SHP77 treated with DMSO at 0.1 percent for 48 hours (cell line): ENCODE results near the gene TSPAN4.

Source experiments
- DNase-seq: peaks from one replicate; lab custom pipeline; 2025; lab: John Stamatoyannopoulos, UW

TSPAN4 gene

DNA sequence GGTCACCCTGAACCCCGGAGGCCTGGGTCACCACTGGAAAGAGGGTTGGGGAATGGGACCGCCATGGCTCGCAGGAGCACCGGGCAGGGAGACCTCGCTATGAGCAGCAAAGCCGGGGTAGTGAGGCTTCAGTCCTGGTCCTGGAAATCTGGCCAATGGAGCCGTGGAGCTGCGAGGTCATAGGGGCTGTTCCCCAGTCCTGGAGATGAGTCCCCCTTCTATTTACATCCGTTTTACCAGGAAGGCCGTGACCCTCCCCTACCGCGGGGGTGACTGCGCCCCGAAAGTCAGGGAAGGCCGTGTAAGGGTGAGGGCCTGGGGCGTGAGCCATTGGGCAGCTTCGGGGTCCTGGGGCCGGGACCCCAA, 38.1 kb upstream of the TSPAN4 start:
- DNase-seq = no peak

DNA sequence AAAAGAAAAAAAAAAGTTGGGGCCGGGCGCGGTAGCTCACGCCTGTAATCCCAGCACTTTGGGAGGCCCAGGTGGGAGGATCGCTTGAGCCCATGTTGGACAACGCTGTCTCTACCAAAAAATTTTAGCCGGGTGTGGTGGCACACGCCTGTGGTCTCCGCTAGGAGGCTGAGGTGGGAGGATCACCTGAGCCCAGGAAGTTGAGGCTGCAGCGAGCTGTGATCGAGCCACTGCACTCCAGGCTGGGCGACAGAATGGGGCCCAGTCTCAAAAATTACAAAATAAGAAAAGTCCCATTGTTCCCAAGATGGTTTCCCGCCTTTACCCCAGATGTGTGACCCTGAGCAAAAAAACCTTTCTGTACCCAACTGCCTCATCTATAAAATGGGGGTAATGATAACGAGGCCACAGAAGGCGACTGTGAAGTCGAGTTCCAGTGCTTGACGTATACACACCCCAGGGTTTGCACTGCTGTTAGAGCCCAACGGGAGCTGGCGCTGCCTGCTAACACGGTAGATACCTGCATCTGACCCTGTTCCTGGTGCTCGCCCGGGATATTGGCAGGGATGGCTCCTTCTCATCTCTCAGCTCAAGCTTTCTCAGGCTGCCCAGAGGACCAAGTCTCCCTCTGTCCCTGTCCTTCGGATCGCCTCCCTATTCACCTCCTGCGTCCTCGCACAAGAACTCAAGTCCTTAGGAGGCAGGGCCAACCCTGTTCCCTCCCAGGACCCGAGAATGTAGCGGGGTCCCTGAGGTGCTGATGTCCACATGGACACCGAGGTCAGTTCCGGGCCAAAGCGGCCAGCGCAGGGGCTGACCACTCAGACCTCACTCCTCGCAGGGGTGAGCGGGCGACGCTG, 34.0 kb upstream of the TSPAN4 start:
- DNase-seq = no peak

DNA sequence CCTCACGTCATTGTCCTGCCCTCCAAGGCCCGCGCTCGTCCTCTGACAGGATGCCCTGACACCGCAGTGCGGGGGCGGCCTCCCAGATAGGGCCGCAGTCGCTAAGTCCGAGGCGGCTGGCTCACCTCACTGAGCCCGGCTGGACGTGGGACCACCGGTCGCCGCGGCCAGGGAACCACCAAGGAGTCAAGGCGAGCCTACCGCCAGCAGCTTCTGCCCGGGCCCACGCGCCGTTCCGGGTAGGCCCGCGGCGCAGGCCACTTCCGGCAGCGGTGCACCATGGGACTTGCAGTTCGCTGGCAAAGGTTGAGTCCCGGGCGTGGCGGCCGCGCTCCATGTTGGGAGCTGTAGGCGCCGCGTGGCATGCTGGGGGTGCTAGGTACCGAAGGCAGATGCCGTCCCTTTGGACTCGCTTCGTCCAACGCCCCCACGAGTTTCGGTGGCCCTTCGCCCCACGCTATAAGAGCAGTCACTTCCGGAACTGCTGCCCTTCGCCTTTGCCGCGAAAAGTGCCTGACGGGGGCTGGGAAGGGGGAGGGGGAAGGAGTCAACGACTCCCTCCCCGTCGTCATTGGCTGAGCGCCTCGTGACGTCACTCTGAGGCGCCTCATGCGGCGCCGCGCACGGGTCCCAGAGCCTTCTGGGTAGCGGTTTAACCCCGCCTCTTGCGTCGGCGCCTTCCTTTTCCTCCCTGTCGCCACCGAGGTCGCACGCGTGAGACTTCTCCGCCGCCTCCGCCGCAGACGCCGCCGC, 33.2 kb upstream of the TSPAN4 start, which contains the start of gene RPLP2:
TSS of gene RPLP2 (plus strand) at position 681 of the 753 bp plus-strand sequence. CDS start 268 bp downstream, outside the sequence.
- peak; percentile 66 for DNase-seq

DNA sequence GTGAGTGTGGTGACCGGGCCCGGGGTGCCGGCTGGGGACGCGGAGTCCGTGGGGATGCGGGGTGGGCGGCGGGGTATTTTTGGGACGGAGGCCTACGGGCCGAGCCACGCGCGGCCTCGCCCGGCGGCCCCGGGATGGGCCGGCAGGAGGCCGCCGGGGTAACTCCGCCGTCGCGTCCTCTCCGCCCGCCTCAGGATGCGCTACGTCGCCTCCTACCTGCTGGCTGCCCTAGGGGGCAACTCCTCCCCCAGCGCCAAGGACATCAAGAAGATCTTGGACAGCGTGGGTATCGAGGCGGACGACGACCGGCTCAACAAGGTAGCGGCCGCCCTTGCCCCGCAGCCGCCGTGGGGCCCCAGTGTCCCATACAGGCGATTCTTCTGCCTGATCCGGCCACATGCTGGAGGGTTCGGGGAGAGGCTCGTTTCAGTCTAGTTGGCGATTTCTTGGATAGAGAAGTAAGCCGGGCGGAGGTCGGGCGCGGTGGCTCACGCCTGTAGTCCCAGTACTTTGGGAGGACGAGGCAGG, 32.5 kb upstream of the TSPAN4 start:
- no peak for DNase-seq

DNA sequence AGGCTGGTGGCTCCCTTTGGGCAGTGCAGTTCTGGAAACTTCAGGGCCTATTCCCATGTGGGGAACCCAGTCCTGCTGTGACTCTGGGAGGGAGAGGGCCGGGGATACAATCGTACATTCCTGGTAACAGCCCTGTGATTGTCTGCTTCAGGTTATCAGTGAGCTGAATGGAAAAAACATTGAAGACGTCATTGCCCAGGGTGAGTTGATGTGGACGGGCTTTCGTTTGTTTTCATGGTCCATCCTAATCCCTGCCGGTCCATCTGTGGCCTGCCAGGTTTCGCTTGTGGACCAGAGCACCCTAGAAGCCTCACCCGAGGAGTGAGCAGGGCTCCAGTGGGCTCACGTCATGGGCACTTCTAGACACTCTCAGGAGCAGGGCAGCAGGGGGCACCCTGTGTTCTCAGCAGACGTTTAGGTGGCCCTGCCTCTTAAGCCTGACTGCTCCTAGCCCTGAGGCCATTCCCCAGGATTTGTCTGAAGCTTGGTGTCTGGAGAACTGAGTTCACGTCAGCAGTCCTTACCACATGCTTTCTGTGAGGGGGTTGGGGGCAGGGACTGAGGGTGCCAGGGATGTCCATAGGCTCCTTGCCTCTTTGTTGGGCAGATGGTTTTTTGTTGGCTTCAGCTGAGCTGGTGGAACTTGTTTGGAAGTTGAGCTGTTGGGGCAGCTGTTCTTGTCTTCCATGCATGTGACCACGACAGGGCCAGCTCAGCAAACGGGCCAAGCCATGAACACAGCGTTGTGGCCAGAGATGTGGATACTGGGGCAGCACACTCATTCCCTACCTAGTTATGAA, 31.0 kb upstream of the TSPAN4 start:
- DNase-seq = no peak

DNA sequence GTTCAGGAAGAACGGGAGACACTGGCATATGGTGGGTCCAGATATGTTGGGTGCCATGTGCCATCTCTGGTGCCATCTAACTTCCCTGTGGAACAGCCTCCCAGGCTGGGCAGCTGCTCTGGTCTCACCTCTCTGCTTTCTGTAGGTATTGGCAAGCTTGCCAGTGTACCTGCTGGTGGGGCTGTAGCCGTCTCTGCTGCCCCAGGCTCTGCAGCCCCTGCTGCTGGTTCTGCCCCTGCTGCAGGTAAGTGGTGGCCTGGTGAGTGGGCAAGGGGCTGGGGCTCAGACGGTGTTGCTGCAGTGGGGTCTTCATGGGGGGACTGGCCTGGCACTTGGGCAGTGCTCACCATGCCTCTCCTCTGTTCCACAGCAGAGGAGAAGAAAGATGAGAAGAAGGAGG, 30.3 kb upstream of the TSPAN4 start:
- no peak for DNase-seq

DNA sequence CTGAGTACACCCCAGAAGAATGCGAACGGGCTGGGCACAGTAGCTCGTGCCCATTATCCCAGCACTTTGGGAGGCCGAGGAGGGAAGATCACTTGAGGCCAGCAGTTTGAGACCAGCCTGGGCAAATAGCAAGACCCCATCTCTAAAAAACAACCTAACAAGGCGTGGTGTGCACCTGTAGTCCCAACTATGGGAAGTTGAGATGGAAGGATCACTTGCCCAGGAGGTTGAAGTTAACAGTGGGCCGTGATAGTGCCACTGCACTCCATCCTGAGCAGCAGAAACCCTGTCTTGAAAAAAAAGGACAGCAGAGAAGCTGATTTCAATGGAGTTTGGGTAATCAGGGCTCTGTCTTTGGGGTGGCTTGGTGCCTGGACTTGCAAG, 29.6 kb upstream of the TSPAN4 start:
- no peak for DNase-seq

DNA sequence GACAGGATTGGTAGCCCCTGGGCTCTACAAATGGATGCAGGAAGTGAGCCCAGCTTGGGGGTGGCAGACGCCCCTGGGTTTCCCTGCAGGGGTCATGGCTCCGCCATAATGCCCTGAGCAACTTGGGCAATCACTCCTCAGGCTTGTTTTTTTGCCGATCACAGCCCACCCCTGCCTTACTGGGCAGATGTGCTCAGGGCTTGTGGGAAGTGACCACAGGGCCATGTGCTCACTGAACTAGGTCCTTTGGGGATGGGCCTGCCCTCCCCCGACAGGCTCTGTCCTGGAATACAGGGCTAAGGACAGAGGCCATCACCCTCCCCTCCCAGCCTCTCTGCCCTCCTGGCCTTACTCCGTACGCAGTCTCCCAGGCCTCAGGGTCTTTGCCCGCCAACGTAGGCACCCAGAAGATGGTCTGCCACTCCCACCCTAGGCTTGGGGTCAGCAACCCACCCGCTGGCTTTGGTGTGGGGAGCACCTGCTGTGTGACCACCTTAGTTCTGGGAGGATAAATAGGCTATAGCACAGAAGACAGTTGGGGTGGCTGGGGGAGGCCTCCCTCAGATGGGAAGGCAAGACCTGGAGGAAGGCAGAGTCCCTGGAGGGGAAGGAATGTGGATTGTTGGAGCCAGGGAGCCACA, 29.1 kb upstream of the TSPAN4 start:
- DNase-seq = no peak

DNA sequence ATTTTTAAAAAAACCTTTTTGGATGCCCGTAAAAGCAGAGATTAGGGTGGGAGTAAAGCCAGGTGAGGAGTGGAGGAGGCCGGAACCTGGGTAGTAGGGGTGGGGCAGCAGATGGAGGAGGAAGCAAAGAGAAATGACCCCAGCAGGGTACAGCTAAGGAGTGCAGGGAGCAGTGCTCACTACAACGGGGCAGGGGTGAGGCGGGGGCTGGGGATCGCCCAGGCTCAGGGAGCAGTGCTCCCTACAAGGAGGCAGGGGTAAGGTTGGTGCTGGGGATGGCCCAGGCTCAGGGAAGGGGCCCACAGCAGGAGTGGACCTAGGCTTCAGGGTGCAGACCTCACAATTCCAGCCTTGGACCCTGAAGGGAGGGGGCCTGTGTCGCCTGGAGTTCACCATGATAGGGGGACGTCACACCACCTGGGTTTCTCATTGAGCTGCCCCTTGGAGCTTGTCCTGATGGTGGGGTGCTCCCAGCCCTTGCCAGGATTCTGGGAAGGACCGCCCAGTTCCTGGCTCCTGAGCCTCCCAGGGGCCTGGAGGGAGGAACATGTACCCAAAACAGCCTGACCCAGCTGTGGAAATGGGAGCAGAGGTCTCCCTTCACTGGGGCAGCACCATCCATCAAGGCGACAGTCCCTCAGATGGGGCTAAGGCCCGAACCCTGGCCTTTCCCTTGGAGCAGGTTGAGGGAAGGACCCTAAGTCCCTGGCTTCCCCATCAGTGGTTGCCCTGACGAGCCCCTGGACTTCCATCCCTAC, 26.8 kb upstream of the TSPAN4 start:
- no peak for DNase-seq

DNA sequence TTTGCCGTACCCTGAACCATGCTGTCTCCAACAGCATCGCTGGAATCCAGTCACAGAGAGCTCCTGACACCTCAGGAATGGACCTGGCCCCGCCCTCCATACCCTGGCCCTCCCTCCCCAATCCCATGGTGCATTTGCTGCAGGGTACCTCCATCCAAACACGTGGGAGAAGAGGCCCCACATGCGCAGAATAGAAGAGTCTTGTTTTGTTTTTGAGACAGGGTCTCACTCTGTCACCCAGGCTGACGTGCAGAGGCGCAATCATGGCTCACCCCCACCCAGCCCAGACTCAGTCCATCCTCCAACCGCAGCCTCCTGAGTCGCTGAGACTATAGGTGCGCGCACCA, 26.2 kb upstream of the TSPAN4 start:
- no peak for DNase-seq

DNA sequence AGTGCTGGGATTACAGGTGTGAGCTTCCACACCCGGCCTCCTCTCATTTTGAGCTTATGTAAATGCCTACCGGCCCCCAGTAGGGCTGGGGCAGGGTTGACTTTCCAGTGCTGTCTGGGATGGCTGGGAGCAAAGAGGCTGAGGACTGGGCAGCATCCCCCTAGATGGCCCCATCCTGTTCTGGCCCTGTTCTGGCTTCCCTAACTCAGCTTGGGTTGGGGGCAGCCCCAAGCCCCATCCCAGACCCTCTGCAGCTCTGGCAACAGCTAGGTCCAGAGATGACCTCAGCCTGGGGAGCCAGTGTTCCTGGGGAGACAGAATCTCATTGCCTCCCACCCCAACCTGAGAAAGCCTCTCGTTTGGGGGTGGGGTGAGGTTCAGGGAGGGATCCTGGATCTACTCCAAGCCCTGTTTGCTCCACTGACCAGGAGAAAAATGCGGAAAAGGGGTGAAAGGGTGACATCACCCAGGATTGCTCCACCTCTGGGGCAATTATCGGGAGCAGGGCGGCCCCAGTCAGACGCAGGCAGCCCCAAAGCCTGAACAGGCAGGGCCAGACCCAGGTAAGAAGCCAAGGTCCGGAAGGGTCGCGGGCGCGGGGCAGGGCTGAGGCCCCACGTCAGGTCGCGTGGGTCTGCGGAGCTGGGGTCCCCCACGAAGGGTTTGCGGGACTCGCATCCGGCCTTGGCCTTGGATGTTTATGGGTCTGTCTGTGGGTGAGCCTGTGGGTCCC, 24.1 kb upstream of the TSPAN4 start, which contains the start of gene PNPLA2:
TSS of gene PNPLA2 (plus strand) at position 519 of the 733 bp plus-strand sequence. CDS start 805 bp downstream, outside the sequence.
- no peak for DNase-seq

DNA sequence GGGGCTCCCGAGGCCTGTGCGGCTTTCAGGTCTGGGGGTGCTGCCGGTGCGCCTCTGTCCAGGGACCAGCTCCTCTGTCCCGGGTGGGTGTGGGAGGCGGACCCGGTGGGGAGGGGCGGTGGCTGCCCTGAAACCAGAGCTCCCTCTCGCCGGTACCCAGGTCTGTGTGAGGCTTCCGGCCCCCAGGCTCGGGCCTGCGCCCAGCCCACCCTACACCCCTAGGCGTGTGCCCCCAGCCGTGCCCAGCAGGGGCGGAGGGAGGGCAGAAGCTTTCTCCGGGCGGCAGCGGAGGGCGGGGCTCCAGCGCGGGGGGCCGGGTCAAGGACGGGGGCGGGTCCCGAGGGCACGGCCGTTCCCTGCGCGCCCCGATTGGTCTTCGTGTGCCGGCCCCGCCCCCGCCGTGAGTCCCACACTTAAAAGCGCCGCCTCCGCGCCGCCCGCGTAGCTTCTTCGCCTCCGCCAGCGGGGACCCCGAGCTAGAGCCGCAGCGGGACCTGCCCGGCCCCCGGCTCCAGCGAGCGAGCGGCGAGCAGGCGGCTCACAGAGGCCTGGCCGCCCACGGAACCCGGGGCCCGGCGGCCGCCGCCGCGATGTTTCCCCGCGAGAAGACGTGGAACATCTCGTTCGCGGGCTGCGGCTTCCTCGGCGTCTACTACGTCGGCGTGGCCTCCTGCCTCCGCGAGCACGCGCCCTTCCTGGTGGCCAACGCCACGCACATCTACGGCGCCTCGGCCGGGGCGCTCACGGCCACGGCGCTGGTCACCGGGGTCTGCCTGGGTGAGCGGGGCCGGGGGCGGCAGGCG, 23.3 kb upstream of the TSPAN4 start:
- no peak for DNase-seq

DNA sequence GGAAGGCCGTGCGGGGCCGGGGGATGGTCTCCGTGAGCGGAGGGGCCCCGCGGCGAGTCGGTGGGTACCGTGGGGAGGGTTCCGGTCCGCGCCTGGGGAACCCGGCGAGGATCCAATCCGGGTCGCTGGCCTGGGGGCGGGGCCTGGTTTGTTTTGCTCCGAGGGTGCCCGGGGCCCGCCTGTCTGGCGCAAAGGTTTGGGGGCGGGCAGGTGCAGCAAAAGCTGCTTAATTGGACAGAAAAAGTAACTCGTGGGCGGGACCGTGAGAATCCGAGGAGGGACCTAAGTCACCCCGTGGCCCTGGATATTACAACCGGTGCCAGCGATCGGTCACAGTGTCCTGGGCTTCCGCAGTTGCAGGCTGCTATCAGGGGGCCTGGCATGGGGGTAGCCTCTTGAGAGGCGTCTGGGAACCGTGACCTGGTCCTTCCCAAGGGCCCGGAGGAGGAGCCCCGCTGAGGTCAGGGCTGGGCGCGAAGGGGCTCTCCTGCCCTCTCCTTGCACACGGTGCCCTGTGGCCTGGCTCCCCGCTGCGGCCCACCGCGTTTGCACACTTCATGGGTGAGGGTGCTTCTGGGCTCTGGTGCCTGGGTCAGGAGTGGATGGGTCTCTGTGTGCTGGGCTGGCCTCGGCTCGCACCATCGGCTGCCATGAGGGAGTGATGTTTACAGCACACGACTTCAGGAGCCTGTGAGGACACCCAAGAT, 22.6 kb upstream of the TSPAN4 start:
- DNase-seq = peak; percentile 17

DNA sequence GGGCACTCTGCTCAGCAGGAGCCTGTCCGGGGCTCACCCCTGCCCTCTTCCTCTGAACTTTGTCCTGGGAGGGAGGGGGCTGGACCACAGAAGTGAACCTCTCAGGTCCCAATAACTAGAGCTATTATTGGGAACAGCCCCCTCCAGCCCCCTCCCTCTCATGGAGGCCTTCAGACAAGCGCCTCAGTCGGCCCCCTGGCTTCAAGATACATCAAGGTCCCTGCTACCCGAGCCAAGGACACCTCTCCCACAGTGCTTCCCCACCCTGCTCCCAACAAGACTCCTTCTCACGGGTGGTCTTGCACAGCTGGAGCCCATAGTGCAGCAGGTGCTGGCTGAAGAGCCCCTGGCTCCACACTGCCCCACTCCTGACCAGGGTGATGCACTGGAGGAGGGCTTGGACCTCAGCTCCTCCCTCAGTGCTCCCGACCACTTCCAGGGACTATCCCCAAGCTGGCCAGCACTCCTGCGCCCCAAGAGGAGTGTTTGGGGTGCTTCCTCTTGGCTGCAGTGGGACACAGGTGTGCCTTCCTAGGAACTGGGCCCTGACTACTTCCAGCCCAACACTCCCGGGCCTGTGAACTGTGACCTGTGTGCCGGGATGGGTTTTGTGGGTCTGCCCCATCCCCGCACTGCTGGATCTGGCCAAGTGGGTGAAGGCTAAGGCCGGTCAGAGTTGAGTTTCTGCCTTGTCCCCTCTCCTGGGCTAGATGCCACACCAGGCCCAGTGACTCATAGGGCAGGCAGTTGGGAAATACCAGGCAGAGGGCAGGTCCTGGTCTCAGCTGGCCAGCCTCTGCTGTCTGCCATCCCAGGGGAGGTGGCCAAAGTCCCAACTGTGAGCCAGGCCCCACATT, 21.8 kb upstream of the TSPAN4 start:
- DNase-seq = no peak

DNA sequence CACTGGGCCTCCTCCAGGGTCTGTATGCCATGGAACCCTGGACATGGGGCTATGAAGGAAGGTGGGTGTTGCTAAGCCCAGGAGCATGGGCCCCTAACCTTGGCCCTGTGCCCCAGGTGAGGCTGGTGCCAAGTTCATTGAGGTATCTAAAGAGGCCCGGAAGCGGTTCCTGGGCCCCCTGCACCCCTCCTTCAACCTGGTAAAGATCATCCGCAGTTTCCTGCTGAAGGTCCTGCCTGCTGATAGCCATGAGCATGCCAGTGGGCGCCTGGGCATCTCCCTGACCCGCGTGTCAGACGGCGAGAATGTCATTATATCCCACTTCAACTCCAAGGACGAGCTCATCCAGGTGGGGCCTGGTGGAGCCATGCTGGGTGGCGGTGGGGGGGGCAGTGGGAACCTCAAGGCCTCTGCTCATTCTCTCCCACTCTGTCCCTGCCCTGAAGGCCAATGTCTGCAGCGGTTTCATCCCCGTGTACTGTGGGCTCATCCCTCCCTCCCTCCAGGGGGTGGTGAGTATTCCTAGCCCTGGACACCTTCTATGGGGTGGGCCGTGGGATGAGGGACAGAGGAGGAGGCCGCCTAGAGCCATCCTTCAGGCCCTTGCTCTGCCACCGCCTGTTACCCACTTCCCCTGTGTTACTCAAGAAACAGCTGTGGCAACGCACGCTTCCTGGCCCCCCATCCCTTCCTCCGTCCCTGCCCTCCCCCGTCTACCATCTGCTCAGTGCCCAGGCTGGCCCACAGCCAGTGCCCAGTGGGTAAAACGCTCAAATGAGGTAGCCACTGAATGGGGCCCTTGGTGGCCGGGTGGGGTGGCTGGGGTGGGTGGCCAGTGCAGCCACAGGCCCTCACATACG, 20.9 kb upstream of the TSPAN4 start:
- DNase-seq = no peak

DNA sequence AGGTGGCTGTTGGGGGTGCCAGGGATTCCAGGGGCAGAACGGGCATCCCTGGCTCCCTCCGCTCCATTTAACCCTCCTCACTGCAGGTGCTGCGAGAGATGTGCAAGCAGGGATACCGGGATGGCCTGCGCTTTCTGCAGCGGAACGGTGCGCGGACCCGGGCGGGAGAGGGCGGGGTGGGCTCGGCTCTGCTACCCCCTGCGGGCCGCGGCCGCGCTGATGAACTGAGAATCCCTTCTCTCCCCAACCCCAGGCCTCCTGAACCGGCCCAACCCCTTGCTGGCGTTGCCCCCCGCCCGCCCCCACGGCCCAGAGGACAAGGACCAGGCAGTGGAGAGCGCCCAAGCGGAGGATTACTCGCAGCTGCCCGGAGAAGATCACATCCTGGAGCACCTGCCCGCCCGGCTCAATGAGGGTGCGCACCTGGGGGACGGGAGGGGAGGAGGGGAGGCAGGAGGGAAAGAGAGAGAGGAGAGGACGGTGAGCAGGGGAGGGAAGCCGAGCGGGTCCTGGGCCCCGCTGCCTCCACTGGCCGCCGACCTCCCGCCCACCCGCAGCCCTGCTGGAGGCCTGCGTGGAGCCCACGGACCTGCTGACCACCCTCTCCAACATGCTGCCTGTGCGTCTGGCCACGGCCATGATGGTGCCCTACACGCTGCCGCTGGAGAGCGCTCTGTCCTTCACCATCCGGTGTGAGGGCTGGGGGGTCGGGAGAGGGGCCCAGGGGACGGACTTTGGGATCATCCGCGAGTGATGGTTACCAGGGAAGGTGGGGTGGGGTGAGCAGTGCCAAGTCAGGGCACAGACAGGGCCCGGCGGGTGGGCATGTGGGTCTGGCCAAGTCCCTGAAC, 19.0 kb upstream of the TSPAN4 start:
- DNase-seq = no peak
